OCI-LY3 (cell line): ENCODE measurements around the gene HEATR3.

ENCODE experiments used
- CTCF ChIP-seq: fragments of 200-600, 300-600 bp; sonication (generic); IDR thresholded peaks from 2 replicates; pipeline ENCODE4 v1.5.1; 2014; ENCODE audit warnings: antibody characterized with exemption, low read length, low read depth
- EZH2phosphoT487 ChIP-seq: fragments of 200-600 bp; shearing (Covaris generic); IDR thresholded peaks from 2 replicates; pipeline ENCODE4 v1.6.1; 2018; ENCODE audit warnings: antibody characterized with exemption, mixed run types, low read depth

DNA sequence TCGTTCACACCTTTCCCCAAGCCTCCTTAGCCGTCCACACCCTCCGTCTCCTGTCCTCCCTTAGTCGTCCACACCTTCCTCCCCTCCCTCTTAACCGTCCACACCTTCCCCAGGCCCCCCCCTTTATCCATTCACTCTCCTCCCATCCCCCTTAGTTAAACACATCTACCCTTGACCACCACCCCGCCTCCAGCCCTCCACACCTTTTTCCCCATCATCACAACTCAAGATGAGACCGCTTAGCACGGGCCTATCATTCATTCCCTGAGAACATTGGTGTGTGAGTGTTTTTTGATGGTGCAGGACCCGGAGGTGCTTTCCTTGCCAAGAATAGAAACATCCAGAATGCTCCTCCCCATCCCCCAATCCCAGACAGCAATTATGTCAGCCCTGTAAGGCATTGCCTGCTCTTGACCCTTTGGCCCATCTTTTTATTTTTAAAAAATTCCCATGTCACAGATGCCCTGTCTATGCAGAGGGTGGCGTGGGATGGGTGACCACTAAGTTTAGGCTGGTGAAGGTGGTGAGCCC is 88.7 kb downstream of the HEATR3 start:
- TF ChIP-seq CTCF, result no peak
- no peak for TF ChIP-seq EZH2phosphoT487
